Stimulated activated naive B cell treated with anti-CD40 and anti-IgM and Interleukin-4, amounts not matched to agents 10 μg/mL and 1 μg/mL and 100 μg/mL, for 72 hours (primary cell): ENCODE data around the gene TGFB2.

ENCODE experiments used
- ATAC-seq, 2 donors: fragments of 150-1000 bp; cut with Tn5 transposase; replicated peaks; 2 replicates each; pipeline ENCODE4 v1.10.0; 2021; ENCODE audit warnings: moderate library complexity in 1 of 2
- DNase-seq: peaks from one replicate; pipeline ENCODE4 v3.0.0; 2021
- H3K27ac Mint-ChIP-seq: one replicate; pipeline ENCODE4 v1.8.0; 2022; ENCODE audit warnings: mild to moderate bottlenecking, mixed read lengths
- H3K27me3 Mint-ChIP-seq, 2 donors: one replicate each; pipeline ENCODE4 v1.8.0; 2022; ENCODE audit warnings: mixed read lengths in 2 of 2
- H3K36me3 Mint-ChIP-seq, 2 donors: one replicate each; pipeline ENCODE4 v1.8.0; 2022; ENCODE audit warnings: mixed read lengths in 2 of 2, mild to moderate bottlenecking in 1 of 2
- H3K4me1 Mint-ChIP-seq, 2 donors: one replicate each; pipeline ENCODE4 v1.8.0; 2022; ENCODE audit warnings: mixed read lengths in 2 of 2, mild to moderate bottlenecking in 1 of 2
- H3K4me3 Mint-ChIP-seq, 2 donors: one replicate each; pipeline ENCODE4 v1.8.0; 2022; ENCODE audit warnings: mild to moderate bottlenecking in 2 of 2, mixed read lengths in 2 of 2, moderate library complexity in 1 of 2
- H3K9me3 Mint-ChIP-seq, 2 donors: one replicate each; pipeline ENCODE4 v1.8.0; 2022; ENCODE audit warnings: mixed read lengths in 2 of 2, mild to moderate bottlenecking in 1 of 2

Gene TGFB2

GRCh38 chr1:218490406-218490922 lies 145.3 kb downstream of the TGFB2 start:
- H3K27ac Mint-ChIP-seq: no peak overlapping the region

GRCh38 chr1:218492874-218493273 lies 147.7 kb downstream of the TGFB2 start:
- no peak for DNase-seq
- peaks cover 2 to 4% of the 10 kb centered on the region in 2 donors for H3K4me1 Mint-ChIP-seq
- H3K9me3 Mint-ChIP-seq: no peaks in the 10 kb centered on the region
- H3K36me3 Mint-ChIP-seq: no peaks in the 10 kb centered on the region
- H3K27ac Mint-ChIP-seq: peak overlapping the region; percentile 5
- peaks cover 5 to 10% of the 10 kb centered on the region in 2 donors for H3K27me3 Mint-ChIP-seq
- ATAC-seq: no peak
- no peak overlapping the region for H3K4me3 Mint-ChIP-seq

More at GRCh38 chr1:218490406-218490922, 145.3 kb downstream of the TGFB2 start:
- H3K36me3 Mint-ChIP-seq: no peaks in the 10 kb centered on the region
- no peaks in the 10 kb centered on the region for H3K9me3 Mint-ChIP-seq
- no peak overlapping the region for H3K4me3 Mint-ChIP-seq
- no peak for ATAC-seq
- DNase-seq: no peak
- H3K27me3 Mint-ChIP-seq: peaks cover 5 to 10% of the 10 kb centered on the region in 2 donors
- H3K4me1 Mint-ChIP-seq: peaks cover 4 to 7% of the 10 kb centered on the region in 2 donors

DNA sequence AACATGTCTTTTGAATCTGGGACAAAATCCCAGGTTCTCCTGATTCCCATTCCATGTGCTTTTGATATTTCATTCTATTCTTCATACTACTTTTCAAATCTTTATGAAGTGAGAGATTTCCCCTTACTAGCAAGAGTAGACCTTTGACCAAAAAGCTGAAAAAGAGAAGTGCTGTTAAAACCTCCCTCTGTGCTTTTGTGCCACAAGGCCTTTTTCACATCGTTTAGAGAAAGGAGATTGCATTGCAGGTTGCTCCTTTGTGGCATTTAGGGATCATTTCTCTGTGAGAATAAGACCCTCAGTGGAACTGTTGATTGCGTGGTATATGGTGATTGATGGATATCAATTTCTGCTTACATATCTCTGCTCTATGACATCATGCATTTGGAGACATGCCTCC lies 148.8 kb downstream of the TGFB2 start:
- Mint-ChIP-seq H3K4me3 (no peak overlapping the region), H3K27me3 (peaks cover 9 to 21% of the 10 kb centered on the region in 2 donors), H3K36me3 (no peaks in the 10 kb centered on the region), H3K9me3 (no peaks in the 10 kb centered on the region), H3K27ac (no peak overlapping the region), H3K4me1 (peaks cover 6 to 13% of the 10 kb centered on the region in 2 donors)
- ATAC-seq: no peak
- DNase-seq: no peak
